IPS DF 6.9 (cell line): ENCODE measurements around the gene RGS19.

ENCODE experiments used
- DNase-seq: peaks from one replicate; pipeline ENCODE4 v3.0.0-alpha.2; 2013; ENCODE audit warnings: low read depth, low spot score
- H3K27ac ChIP-seq: one replicate; pipeline ENCODE4 v1.5.1; 2013; ENCODE audit warnings: low read length, control low read depth
- H3K27me3 ChIP-seq: 2 replicates; pipeline ENCODE4 v1.6.1; 2013; ENCODE audit warnings: mild to moderate bottlenecking, low read length; ENCODE audit not compliant: control insufficient read depth, insufficient read depth
- H3K36me3 ChIP-seq: 2 replicates; pipeline ENCODE4 v1.6.1; 2013; ENCODE audit warnings: low read length; ENCODE audit not compliant: control insufficient read depth, insufficient read depth
- H3K4me1 ChIP-seq: 2 replicates; pipeline ENCODE4 v1.6.1; 2013; ENCODE audit warnings: low read length; ENCODE audit not compliant: control insufficient read depth, insufficient read depth
- H3K4me3 ChIP-seq: 2 replicates; pipeline ENCODE4 v1.5.1; 2013; ENCODE audit warnings: mild to moderate bottlenecking, low read length
- H3K9me3 ChIP-seq: 2 replicates; pipeline ENCODE4 v1.6.1; 2013; ENCODE audit warnings: low read length, inconsistent platforms; ENCODE audit not compliant: control insufficient read depth, insufficient read depth
- WGBS: extraction: QIAGEN DNeasy Blood & Tissue Kit; methylation state at CpG from one replicate; pipeline ENCODE4 v1.1.7; 2013; ENCODE audit warnings: mixed read lengths, missing lambda C conversion rate; ENCODE audit not compliant: insufficient read length, insufficient coverage; 5-methylcytosine and 5-hydroxymethylcytosine counted together

The RGS19 gene

DNA sequence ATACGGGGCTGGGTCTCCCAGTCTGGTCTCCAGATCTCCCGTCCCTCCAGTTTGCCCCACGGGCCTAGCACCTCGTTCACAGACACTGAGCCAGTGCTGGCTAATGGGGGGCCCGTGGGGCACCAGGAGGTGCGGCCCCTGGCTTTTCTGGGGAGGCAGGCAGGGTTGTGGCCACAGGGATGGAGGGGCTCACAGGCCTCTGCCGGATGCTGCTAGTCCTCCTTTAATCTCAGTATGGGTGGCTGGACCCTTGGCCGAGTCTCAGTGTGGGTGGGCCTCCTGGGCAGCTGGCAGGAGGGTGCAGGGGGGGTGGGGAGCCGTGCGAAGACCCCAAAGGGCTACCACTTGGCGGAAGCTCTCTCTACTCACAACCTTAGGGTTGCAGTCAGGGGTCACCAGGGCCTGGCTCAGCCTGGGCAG is 28.3 kb downstream of the RGS19 start:
- Histone ChIP-seq H3K9me3 (no peaks in the 10 kb centered on the region), H3K4me3 (no peak overlapping the region), H3K27ac (no peak overlapping the region), H3K27me3 (peaks cover 24% of the 10 kb centered on the region), H3K4me1 (peaks cover 3% of the 10 kb centered on the region; the same call in 1 of the 2 replicates), H3K36me3 (no peaks in the 10 kb centered on the region)
- no CpG with 5 or more reads among the region's 11 CpGs for WGBS
- DNase-seq: no peak

DNA sequence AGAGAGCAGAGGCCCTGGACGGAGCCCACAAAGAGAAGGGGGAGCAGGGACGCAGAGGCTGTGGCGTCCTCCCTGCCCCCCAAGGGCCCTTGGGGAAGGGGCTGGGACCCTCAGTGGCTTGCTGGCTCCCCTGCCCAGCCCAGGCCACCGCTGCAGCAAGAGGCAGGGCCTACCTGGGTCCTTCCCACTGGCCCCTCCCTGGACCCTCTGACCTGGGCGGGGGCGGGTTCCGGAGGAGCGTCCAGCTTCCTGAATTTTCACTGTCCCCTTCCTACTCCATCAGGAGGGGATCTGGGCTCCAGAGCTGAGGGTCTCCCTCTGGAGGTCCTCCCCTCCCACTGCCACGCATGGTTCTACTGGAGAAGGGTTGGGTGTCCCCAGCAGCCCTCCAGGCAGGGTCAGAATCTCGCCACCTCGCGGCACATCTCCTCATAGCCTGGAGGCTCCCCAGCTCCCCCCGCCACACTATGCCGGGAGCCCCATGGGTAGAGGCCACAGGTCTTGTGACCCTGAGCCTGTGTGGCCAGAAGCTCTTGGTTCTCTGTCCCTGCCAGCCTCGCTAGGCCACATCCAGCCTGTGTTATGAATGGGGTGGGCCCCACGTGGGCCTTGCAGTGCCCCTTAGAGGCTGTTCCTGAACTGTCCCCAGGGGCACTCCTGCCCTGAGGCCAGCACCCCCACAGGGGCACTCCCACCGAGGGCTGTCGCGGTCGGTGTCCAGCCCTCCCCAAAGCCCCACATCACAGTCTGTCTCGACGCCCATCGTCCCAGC is 28.9 kb downstream of the RGS19 start:
- WGBS: no CpG with 5 or more reads among the region's 23 CpGs
- no peak overlapping the region for H3K27ac ChIP-seq
- peaks cover 3% of the 10 kb centered on the region; the same call in 1 of the 2 replicates for H3K4me1 ChIP-seq
- H3K9me3 ChIP-seq: no peaks in the 10 kb centered on the region
- peaks cover 24% of the 10 kb centered on the region for H3K27me3 ChIP-seq
- H3K36me3 ChIP-seq: no peaks in the 10 kb centered on the region
- H3K4me3 ChIP-seq: no peak overlapping the region
- no peak for DNase-seq

DNA sequence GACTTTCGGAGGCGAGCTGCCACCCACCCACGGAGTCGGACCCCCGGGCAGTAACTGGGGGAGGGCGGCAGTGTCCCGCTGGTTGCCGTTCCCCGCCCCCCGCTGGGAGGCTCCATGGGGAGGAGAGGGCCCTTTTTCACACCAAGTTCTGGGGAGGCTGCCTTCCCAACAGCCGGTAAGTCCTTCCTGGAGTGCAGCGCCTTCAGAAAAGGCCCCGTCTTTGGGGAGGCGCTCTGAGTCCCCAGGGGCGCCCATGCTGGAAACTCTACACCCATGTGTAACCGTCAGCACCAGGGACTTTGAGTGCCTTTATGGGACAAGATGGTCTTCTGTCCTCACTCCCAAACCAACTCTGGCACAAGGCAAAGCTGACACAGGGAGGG is 29.4 kb downstream of the RGS19 start:
- Histone ChIP-seq H3K9me3 (no peaks in the 10 kb centered on the region), H3K4me3 (no peak overlapping the region), H3K27ac (no peak overlapping the region), H3K27me3 (peaks cover 24% of the 10 kb centered on the region), H3K36me3 (no peaks in the 10 kb centered on the region), H3K4me1 (peaks cover 6% of the 10 kb centered on the region; the same call in 1 of the 2 replicates)
- WGBS: no CpG with 5 or more reads among the region's 16 CpGs
- DNase-seq: no peak

DNA sequence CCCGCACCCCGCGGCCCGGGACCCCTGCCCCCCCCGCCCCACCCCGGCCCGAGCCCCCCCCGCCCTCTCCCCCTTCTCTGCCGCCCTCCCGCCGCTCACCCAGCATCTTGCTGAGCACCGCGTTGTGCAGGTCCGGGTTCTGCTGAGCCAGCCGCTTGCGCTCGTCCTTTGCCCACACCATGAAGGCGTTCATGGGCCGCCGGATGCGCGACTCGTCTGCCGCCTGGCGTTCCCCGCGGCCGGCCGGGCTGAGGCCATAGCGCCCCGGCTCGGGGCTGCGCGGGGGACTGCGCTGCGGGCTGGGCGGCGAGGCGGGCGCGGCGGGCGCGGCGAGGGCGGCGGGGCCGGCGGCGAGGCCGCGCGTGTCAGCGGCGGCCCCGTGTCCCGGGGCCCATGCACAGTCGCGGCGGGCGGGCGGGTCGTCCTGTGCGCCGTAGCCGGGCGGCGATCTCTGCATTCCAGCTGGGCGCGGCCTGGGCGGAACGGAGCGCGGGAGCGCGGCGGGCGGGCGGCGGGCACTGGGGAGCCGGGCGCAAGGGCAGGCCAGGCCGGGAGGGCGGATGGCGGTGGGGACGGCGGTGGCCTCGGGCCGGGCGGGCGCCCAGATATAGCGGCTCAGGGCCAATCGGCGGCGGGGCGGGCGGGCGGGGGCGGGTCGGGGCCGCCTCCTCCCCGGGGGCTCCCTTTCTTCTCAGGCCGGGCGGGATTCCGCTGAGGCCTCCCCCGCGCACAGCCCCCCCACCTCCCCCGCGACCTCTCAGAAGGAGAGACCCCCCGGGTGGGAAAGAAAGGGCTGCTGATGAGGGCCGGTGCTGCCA is 30.0 kb downstream of the RGS19 start, which contains the start of gene SOX18:
TSS of gene SOX18 (minus strand) at position 580 of the 818 bp plus-strand sequence. CDS start at position 457, 123 bp downstream.
- H3K36me3 ChIP-seq: no peaks in the 10 kb centered on the region
- H3K4me1 ChIP-seq: peaks cover 8% of the 10 kb centered on the region; the same call in 1 of the 2 replicates
- H3K4me3 ChIP-seq: peak within 1 kb of the TSS; percentile 24; the same call in 1 of the 2 replicates
- H3K9me3 ChIP-seq: no peaks in the 10 kb centered on the region
- H3K27me3 ChIP-seq: peaks cover 24% of the 10 kb centered on the region
- WGBS: no CpG with 5 or more reads among the region's 111 CpGs
- no peak for DNase-seq
- no peak within 1 kb of the TSS for H3K27ac ChIP-seq

DNA sequence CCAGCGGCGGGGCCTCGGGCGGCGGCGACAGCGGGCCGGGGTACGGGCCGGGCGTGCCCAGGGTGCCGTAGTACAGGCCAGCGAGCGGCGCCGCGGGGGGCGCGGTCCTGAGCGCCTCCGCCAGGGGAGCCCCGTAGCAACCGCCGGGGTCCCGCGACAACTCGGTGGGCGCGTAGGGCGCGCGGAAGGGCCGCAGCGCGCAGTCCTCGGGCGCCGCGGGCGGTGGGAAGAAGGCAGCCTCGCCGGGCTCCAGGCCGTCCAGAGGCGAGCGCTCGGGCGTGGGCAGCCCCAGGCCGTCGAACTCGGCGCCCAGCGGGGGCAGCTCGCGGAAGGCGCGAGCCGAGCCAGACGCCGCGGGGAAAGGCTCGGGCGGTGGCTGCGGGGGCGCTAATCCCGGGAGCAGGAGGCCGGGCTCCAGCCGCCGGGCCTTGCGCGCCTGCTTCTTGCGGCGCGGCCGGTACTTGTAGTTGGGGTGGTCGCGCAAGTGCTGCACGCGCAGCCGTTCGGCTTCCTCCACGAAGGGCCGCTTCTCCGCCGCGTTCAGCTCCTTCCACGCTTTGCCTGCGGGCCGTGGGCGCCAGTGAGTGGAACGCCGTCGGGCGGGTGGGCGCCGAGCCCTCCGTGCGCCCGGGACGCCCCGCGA is 30.8 kb downstream of the RGS19 start:
- no peaks in the 10 kb centered on the region for H3K9me3 ChIP-seq
- peaks cover 24% of the 10 kb centered on the region for H3K27me3 ChIP-seq
- no peaks in the 10 kb centered on the region for H3K36me3 ChIP-seq
- no peak for DNase-seq
- H3K4me1 ChIP-seq: peaks cover 8% of the 10 kb centered on the region; the same call in 1 of the 2 replicates
- WGBS: no CpG with 5 or more reads among the region's 101 CpGs
- peak overlapping the region; percentile 1; the same call in 1 of the 2 replicates for H3K4me3 ChIP-seq
- H3K27ac ChIP-seq: no peak overlapping the region

DNA sequence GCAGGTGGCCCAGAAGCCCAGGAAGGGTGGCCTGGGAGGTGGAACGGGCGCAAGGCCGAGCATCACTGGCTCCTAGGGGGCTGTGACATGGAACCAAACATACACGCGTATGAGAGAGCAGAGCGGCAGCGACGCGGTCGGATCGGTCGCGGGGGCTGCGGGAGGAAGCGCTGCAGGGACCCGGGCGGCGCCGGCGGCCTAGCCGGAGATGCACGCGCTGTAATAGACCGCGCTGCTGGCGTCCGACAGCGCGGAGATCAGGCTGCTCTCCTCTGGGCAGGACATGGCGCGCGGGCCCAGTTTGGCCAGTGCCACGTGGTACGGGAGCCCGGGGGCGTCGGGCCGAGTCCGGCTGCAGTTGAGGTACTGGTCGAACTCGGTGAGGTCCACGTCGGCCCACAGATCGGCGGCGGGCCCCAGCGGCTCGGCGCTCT is 31.3 kb downstream of the RGS19 start:
- Histone ChIP-seq H3K4me1 (peaks cover 8% of the 10 kb centered on the region; the same call in 1 of the 2 replicates), H3K9me3 (no peaks in the 10 kb centered on the region), H3K4me3 (peak overlapping the region; percentile 1; the same call in 1 of the 2 replicates), H3K27ac (no peak overlapping the region), H3K27me3 (peaks cover 24% of the 10 kb centered on the region), H3K36me3 (no peaks in the 10 kb centered on the region)
- no CpG with 5 or more reads among the region's 49 CpGs for WGBS
- DNase-seq: no peak

DNA sequence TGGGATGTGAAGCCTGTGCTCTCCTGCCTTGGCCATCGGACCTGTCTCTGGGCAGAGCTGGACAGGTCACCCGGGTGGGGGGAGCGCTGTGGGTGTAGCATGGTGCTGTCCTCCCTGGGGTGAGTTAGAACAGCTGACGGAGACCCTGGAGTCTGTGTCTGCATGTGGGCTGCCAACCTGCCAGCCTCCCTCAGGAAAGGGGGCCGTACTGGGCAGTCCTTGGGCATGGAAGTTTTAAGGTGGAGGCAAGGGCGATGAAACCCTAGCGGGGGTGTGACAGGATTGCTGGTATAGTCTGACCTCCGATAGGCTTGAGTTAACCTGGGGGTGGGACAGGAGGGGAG is 32.3 kb downstream of the RGS19 start:
- WGBS: no CpG with 5 or more reads among the region's 8 CpGs

DNA sequence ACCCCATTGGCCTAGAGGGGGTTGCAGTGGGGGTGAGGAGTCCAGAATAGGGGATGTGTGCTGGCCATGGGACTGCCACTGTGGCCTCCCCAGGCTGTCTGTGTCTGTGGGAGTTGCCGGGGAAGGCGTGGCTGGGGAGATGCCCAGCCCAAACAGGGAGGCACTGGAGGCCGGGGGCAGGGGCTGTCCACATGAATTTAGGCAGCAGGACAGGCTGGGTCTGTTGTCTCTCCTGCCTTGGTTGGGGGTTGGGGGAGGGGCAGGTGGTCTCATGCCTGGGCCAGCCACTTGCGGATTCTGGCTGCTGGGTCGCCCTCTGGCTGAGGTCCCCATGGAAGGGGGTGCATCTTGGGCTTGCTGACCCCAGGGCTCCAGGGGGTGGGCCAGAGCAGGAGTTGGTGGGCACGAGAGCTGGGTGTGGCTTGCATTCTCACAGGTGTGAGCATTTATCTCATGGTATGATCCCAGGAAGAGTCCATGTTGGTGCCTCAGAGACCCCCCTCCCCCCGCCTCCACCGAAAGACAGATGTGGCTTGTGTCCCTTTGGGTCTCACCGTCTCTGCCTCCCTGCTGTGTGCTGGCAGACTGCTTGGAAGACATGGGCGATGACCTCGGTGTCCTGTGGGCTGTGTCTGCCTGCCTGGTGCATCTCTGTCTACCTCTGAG is 33.8 kb downstream of the RGS19 start:
- no peaks in the 10 kb centered on the region for H3K36me3 ChIP-seq
- H3K4me3 ChIP-seq: no peak overlapping the region

More for the DNA sequence above, 32.3 kb downstream of the RGS19 start:
- H3K4me1 ChIP-seq: peaks cover 8% of the 10 kb centered on the region; the same call in 1 of the 2 replicates
- no peak for DNase-seq
- H3K27me3 ChIP-seq: peaks cover 24% of the 10 kb centered on the region
- H3K36me3 ChIP-seq: no peaks in the 10 kb centered on the region
- H3K9me3 ChIP-seq: no peaks in the 10 kb centered on the region
- H3K4me3 ChIP-seq: no peak overlapping the region
- no peak overlapping the region for H3K27ac ChIP-seq

DNA sequence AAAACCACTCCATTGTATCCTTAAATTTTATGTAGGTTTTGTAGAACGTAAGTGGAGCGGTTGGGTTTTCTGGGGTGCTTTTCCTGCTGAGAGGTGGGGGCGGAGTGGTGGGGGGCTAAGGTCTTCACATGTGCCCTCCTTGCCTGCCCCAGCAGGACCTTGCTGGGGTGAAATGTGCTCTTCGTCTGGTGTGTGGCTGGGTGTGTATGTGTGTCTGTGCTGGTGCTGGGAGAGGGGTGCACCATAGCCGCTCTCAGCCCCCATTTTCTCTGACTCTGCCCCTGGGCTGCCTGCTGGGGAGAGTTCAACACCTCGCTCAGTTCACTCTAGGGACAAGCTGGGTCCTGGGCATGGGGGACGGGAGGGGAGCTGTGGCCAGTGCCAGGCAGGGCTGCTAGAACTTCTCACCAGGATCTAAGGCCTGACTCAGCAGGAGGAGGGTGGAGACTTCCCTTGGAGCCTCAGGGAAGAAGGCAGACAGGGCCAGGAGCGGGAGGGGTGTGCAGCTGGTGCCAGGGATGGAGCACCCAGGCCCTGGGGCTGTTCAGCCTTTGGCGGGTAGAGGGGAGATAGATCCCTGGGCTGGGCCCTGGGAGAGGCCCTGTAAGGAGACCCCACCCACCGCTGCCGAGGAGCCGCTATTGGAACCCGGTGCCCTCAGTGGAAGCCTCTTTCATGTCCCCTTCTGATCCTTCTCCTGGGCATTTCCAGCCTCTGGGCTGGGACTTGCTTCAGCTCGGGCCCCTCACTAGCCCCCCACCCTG is 34.7 kb downstream of the RGS19 start:
- no peaks in the 10 kb centered on the region for H3K36me3 ChIP-seq
- WGBS: no CpG with 5 or more reads among the region's 14 CpGs
- no peaks in the 10 kb centered on the region for H3K9me3 ChIP-seq
- no peak overlapping the region for H3K27ac ChIP-seq
- DNase-seq: no peak
- peaks cover 28% of the 10 kb centered on the region for H3K27me3 ChIP-seq
- H3K4me1 ChIP-seq: peaks cover 7% of the 10 kb centered on the region; the same call in 1 of the 2 replicates
- no peak overlapping the region for H3K4me3 ChIP-seq

More for the DNA sequence above, 33.8 kb downstream of the RGS19 start:
- Histone ChIP-seq H3K27me3 (peaks cover 31% of the 10 kb centered on the region), H3K27ac (no peak overlapping the region), H3K4me1 (peaks cover 8% of the 10 kb centered on the region; the same call in 1 of the 2 replicates), H3K9me3 (no peaks in the 10 kb centered on the region)
- no CpG with 5 or more reads among the region's 11 CpGs for WGBS
- no peak for DNase-seq
